NCI-H1417 treated with DMSO at 0.1 percent for 48 hours (cell line): Measurements from ENCODE around the gene SLITRK4.

Source experiments
- DNase-seq: peaks from one replicate; lab custom pipeline; 2025; lab: John Stamatoyannopoulos, UW

The SLITRK4 gene, protein sequence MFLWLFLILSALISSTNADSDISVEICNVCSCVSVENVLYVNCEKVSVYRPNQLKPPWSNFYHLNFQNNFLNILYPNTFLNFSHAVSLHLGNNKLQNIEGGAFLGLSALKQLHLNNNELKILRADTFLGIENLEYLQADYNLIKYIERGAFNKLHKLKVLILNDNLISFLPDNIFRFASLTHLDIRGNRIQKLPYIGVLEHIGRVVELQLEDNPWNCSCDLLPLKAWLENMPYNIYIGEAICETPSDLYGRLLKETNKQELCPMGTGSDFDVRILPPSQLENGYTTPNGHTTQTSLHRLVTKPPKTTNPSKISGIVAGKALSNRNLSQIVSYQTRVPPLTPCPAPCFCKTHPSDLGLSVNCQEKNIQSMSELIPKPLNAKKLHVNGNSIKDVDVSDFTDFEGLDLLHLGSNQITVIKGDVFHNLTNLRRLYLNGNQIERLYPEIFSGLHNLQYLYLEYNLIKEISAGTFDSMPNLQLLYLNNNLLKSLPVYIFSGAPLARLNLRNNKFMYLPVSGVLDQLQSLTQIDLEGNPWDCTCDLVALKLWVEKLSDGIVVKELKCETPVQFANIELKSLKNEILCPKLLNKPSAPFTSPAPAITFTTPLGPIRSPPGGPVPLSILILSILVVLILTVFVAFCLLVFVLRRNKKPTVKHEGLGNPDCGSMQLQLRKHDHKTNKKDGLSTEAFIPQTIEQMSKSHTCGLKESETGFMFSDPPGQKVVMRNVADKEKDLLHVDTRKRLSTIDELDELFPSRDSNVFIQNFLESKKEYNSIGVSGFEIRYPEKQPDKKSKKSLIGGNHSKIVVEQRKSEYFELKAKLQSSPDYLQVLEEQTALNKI

DNA sequence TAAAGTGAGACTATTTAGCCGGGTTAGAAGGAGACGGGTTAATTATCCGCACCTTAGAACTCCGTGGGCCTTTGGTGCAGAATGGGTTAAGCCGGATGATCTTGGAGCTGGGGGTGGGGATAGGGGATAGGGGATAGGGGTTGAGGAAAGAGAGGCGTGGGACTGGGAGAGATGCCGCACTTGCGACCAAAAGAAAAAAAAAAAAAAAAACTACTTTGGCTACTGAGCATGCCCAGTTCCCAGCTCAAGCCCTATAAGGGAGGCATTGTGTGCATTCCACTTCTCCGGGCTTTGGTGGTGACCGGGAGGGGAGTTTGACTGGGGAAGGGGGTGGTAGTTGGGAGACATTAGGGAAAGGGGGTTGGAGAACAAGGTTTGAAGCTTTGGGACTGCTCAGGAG, at the start of gene SLITRK4:
TSS of gene SLITRK4 (minus strand) at position 187 of the 400 bp plus-strand sequence. CDS start 4,993 bp downstream, outside the sequence.
- no peak for DNase-seq

DNA sequence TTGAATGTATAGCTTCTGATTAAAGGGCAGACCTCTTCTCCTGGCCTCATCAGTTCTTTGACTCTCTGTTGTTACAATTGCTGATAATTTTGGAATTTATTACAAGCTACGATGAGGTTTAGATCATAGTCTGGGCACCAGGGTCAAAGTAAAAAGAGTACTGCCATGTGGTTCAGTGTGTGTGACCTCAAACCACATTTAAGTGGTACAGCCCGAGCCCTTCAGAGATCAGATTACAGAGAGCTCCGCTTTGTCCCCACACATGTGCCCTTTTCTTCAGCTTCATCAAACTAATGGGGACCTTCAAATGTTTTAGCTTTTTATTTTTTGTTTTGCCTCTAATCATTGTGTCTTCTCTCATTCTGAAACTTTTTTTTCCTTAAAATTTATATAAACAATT, 47.6 kb upstream of the SLITRK4 start:
- no peak for DNase-seq

DNA sequence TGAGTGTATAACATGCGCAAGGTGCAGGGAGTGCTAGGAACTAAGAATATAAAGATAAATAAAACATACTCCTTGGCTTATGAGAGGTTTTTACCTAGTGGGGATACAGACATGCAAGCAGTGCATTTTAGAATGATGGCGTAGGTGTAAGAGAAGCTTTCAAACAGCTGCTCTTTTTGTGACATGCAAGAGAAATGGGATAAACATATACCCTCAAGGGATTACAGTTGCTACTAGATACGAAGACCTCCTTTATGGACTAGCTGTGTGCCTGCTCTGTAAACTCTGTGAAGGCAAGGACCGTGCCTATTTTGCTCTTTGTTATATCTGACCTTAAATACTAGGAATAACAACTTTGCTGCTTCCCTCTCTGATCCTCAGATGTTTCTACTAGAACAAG, 39.0 kb upstream of the SLITRK4 start:
- no peak for DNase-seq

DNA sequence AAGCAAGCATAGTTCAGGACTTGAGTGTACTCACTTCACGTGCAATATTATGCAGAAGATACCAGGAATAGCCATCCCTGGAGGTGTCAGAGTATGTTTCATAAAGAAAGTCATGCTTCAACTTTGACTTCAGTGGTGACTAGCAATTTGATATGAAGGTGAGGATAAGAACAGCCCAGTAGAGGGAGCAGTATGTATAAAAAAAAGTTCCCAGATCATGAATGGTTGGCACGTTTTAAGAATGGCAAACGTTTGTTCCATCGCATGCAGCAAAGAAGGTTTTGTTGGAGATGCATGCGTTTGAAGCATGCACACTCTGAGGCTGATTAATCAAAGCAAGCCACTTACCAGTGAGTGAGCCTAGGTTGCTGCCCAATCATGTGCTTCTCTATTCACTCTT, 33.5 kb upstream of the SLITRK4 start:
- no peak for DNase-seq

DNA sequence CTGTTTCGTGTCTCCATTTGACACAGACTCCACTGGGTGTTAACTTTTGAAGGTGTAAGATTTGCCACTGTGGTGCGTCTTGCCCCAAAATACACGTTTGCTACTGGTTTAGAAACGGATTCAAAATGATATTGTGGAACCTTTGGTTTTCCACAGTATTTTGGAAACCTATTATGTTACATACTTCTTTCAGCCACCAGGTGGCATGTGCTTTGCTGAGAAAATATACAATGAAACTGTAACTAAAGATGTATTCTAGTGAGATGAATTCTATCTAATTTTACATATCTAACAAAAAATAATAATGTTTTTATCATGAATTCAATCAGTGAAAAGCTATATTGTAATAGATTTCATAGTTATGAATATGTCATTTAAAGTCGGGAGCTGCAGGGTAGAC, 28.4 kb upstream of the SLITRK4 start:
- no peak for DNase-seq

DNA sequence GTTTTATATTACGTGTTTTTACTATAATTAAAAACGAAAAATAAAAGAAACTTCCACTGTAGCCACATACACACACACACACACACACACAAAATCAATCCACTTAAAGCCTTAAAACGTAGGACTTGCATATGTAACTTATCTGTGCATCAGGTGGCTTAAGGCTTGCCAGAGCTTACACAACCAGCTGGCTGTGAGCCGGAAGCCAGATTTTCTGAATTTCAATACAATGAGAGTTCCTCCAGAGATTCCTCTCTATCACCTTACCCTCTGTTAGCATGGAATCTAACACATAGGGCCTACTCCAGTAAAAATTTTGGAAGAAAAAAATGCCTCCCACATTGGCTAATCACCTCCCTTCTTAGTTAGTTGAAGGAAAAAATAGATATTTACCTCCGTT, 27.9 kb upstream of the SLITRK4 start:
- DNase-seq = no peak

DNA sequence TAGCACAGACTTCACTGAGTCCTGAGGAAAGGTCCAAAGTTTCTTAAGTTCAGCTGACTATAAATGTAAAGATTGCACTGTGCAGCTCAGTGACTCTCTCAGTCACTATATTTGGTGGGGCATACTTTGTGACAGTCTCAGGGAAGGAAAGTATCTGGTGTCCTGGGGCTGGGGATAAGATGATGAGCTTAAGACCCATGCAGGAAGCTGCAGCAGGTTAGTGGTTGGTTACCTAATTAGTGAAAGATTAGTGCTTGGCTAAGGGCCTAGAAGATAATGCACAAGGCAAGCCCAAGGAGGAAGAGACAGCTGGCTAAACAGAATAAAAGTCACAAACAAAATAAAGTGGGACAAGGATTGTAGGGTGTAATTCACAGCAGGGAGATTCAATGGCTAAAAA, 25.4 kb upstream of the SLITRK4 start:
- DNase-seq = no peak

DNA sequence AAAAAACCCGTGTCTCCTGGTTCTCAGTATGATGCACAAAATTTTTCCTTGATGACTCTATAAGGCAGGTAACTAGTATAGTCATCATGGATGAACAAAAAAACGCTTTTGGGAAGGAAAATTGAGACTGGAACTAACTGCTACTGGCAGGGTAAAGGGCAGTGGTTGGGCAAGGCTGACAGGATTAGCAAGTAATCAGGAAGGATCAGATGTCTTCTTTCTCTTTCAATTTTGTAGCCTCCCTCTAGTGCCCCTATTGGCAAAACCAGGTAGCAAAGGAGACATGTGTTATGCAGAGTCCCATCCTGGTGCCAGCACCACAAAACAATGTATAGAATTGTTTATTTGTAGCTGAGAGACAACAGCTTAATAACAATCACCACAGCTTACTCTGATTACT, 12.8 kb upstream of the SLITRK4 start:
- no peak for DNase-seq

DNA sequence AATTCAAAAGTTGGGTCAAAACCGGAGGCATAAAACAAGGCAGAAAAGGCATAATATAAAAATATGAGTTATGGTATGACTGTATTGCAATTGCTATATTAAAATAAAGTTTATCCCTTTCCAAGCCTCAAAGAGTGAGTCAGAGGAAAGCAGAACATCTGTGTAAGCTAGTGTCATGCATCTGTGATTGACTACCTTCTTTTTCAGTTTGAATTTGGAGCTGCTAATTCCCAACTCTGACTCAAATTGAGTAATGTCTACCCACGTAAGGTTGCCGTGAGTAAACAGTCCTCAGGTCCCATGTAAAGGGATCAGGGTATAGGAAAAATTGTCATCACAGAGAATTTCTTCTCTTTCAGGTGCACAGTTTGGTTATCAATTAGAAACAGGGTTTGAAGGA, 6.5 kb upstream of the SLITRK4 start:
- DNase-seq = no peak

DNA sequence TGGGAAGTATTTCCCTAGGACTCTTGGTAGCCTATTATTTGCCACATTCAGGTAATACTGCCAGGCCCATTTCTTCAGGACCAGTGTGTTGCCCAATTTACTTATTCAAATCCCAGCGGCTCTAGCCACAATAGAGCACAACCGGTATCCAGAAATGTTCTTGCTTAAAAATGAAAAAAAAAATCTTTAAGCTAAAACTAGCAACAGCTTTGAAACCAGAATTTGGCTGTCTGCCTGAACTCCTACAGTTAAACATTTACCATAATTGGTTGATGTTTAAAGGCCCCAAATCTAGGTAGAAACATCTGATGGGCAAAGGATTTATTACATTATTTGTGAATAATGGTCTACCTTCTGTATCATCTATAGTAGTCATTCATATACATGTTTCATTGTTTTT, 930 bp upstream of the SLITRK4 start:
- DNase-seq = no peak

DNA sequence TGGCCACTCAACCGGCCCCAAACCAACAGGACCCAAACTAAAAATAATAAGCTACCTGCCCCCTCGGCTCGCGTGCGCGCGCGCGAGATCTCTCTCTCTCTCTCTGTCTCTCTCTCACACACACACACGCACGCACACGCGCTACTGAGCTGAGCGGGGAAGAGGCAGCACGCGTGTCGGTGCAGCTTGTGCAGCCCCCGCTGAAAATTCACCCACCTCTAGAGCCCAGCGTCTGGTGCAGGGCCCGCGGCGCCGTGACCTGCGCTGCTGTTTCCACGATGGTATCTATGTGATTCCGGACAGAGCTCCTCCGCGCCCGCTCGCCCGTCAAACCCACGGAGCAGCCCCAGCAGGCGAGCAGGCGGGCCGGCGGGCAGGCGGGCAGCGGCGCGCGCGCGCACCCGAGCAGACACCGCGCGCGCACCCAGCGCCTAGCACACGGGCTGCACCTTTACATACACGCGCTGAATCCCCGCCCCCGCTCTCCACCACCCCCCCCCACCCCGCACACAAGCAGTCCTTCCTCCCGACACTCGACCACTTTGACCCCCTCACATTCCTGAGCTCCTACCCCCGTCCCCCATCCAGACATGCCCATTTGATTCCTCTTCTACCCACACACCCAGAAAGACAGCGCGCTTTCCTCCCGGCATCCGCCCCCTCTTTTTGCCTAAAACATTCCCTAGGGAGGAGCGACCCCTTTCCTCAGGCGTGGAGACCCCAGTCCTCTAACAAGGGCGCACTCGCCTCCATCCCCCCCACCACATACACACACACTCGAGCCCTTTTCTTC, 1.0 kb downstream of the SLITRK4 start:
- DNase-seq = no peak

DNA sequence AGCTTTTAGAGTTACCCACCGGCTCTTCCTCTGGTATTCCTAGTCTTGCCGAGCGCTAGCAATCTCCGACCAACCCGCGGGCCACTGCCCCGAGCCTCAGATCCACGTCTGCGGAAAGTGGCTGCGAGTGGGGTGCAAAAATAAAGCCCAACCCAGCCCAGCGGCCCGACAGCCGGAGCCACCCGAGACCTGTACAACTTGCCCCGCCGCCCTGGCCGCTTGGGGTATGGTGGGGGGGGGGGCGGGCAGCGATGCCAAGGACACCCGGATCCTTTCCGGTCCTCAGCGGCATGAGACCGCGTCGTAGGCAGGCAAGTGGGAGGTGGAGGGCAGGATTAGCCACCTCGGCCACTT, 1.6 kb downstream of the SLITRK4 start:
- no peak for DNase-seq

DNA sequence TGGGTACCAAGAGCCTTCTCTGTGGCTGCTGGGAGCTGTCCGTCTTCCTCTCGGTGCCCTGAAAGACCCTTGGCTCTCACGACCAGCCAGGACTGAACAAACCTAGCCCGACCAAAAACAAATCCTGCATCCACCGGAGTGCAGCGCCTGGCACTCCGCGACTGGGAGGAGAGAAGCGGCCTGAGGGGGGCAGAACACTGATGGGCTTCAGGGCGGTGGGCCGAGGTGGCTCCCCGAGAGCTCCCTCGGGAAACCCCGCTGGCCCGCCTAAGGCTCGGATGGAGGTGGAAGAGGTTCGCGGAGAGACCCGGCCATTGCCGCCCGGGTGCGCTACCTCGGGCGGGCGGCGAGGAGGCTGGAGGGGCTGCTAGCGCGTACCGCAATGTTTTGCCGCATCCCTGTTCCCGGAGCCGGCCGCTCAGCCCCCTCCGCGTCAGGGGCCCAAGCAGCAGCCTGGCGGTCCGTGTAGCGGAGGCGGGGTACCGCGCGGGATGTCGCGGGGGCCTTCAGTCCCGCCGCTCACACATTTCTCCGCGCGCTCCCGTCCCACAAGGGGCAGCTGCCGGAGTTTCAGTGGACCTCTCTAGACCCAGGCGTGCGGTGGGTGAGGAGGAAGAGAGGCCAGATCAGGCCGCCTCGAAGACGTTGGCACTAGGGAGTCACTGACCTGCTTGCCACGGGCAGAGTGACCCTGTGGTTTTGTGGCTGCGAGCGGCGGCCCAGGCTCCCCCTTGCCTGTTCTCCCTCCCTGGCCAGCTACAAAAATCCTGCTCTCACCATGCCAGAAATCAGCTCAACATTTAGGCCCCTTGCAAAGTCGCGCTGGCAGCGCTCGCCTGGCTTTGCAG, 2.2 kb downstream of the SLITRK4 start:
- DNase-seq = no peak

DNA sequence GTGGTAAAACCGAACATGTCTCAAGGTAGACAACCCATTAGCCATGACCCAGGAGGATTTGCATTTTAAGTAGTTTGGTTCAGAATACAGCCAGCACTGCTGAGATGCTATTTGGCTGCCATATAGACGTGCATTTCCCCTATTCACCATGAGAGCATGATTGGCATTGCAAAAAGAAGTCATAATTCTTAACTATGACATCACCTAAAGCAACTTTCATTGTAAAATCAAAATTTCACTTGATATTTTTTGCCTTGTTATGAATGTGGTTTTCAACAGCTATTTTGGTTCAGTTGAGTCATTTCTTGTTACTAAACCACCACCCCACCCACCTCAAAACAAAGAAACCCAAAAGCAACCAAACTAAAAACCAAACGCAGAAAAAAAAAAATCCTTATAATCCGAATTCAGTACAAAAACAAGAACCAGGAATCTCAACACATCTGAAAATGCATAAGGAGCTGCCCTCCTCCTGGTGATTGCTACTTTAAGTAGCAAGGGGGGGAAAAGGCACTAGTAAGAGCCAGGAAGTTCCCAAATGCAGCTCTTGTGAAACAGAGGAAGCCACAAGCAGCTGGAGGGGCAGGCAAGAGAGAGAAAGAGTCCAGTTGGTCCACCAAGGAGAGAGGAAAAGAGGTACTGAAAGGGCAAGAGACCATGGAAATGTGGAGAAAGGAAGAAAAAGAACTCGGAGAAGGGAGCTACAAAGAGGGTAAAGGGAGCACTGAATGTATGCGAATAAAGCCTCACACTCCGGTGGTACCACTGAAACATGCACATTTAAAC, 3.1 kb downstream of the SLITRK4 start:
- no peak for DNase-seq

DNA sequence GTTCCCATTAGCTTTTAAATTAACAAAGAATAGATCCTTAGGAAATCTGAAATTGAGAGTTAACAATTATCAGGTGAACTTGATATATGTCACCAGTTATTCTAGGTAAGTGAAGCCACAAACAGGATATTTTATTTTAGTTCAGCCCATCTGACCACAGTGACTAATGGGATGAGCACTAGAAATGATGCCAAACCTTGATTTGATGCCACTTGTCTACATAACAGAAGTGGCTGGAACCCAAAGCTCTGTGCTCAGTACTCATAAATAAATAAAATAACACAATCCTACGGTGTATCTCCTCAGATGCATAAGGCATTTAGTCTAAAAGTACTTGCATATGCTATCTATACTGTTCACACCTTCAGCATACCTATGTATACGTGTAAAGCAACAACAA, 12.2 kb downstream of the SLITRK4 start:
- no peak for DNase-seq

DNA sequence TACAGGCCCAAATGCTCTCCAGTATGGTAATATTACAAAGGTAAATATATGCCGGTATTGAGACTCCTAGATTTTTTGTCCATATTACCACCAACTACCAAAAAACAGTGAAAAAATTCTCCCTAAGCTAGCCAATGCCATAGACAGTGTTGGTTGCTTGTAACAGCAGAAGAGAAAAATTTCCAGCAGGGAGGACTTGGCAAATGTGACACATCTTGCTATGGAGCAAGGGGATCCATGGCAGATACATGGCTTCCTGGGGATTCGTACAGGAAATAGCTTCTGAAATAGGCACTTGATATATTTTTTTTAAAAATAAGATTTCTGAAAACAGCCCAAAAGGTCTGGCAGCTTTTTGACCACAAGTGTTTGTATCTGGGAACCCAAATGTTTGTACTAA, 14.6 kb downstream of the SLITRK4 start:
- no peak for DNase-seq

DNA sequence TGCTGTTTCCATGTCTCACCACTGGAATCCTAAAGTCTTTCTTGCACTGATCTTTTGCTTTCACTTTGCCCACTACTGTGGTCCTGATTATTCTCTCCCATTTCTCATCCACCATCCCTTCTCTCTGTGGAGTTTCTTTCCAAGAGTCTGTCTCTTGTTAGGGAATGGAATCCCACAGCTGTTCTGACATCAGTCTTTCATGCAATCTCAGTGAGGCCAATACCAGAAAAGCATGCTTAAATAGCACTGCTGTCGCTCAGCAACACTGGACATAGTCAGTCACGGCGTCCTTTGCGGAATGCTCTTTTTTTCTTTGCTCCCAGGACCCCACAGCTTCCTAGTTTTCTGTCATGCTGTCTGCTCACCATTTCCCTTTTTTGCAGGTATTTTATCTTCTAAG, 20.1 kb downstream of the SLITRK4 start:
- DNase-seq = no peak

DNA sequence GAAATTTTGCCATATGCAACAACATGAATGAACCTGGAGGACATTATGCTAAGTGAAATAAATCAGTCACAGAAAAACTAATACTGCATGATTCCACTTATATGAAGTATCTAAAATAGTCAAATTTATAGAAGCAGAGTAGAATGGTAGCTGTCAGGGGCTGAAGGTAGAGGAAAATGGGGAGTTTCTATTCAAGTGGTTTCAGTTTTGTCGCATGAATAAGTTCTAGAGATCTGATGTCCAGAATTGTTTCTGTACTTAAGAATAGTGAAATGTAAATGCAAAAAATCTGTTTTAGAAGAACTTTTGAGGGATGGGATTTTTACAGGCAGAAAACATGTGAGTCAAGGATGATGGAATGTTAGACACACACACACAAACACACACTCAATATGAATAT, 34.1 kb downstream of the SLITRK4 start:
- no peak for DNase-seq

DNA sequence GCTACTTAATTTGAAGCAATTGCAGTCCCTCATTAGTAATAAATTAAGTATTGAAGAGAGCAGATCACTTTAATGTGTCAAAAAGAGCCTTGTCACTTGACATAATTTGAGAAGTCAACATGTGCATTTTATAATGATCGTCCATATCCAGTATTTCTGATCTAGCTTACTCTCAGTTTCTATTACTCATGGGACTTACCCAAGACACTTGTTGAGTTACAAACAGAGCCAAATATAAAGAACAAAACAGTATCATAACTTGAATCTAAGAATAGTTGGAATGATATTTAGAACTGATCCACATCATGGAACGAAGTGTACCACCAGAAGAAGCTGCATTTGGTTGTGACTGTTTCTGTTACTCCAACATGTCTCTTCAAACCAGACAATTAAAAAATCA, 54.7 kb downstream of the SLITRK4 start:
- DNase-seq = no peak

DNA sequence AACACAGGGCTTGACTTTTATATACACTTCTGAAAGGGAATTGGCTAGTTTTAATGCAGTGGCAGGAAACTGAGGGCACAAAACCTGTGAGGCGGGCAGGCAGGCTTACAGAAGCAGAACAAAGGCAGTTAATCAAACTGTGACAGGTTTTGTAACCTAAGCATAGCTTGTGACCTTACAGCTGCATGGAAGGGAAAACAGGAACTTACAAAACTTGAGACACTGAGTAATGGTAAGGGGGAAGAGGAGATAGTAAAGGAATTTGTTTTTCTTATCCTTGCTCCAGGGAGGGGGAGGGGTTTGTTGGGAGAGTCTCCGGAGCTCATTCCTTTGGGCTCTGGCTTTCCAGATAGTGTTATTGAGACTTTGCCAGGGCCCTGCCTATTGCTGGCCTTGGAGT, 55.6 kb downstream of the SLITRK4 start:
- no peak for DNase-seq
